T-cell (primary cell): Measurements from ENCODE around the gene NCOA5. TPM values are rescaled to one million over a fixed set of nuclear protein-coding genes. Genes with fewer than 3 reads are reported as not detected.

ENCODE experiments used
- ATAC-seq, 4 experiments: fragments of 200-7000 bp in 3 of 4; fragments of 150-1000 bp in 1 of 4; cut with Tn5 transposase; replicated peaks in 1 of 4; 1 replicate in 3 of 4; 2 replicates in 1 of 4; pipeline ENCODE4 v1.10.0; 2021; ENCODE audit warnings: moderate library complexity in 3 of 4, mild to moderate bottlenecking in 2 of 4, moderate number of reproducible peaks in 1 of 4
- CTCF ChIA-PET, 2 donors: fragments of 300-600 bp; sonication (Branson Sonifier 250); formaldehyde crosslinking; loops; one replicate each; lab custom pipeline; 2022; ENCODE audit warnings: antibody characterized with exemption in 2 of 2; lab: Charles Lee
- POLR2A ChIA-PET, 2 donors: fragments of 300-600 bp; sonication (Branson Sonifier 250); formaldehyde crosslinking; loops; one replicate each; lab custom pipeline; 2022; ENCODE audit warnings: antibody characterized with exemption in 2 of 2; lab: Charles Lee
- DNase-seq, 35 experiments: peaks; one replicate each; pipeline versions ENCODE4 v3.0.0 to v3.0.0-alpha.2; 2013 to 2023
- H3K27ac ChIP-seq: one replicate; pipeline ENCODE4 v1.5.1; 2013; ENCODE audit warnings: low read length
- H3K27me3 ChIP-seq, 2 experiments: replicated peaks in 1 of 2; 1 replicate in 1 of 2; 2 replicates in 1 of 2; pipeline versions ENCODE4 v1.6.1 to v1.7.0; 2013; ENCODE audit warnings: low read length in 1 of 2, mixed read lengths in 1 of 2; ENCODE audit not compliant: control insufficient read depth in 2 of 2, insufficient read depth in 2 of 2; ENCODE audit errors: extremely low read depth in 1 of 2
- H3K36me3 ChIP-seq, 2 donors: 1 replicate in 1 of 2; 2 replicates in 1 of 2; pipeline versions ENCODE4 v1.6.1 to v1.7.0; 2013; ENCODE audit warnings: low read length in 1 of 2; ENCODE audit not compliant: control insufficient read depth in 2 of 2, insufficient read depth in 1 of 2; ENCODE audit errors: extremely low read depth in 1 of 2
- H3K4me1 ChIP-seq, 2 experiments: 1 replicate in 1 of 2; 2 replicates in 1 of 2; pipeline versions ENCODE4 v1.6.1 to v1.7.0; 2013; ENCODE audit warnings: low read length in 2 of 2, mixed read lengths in 1 of 2; ENCODE audit not compliant: insufficient read depth in 2 of 2, control insufficient read depth in 1 of 2; ENCODE audit errors: extremely low read depth in 1 of 2
- H3K4me3 ChIP-seq, 2 donors: 1 replicate in 1 of 2; 2 replicates in 1 of 2; pipeline versions ENCODE4 v1.5.1 to v1.7.0; 2013; ENCODE audit warnings: mild to moderate bottlenecking in 2 of 2, low read length in 1 of 2, moderate library complexity in 1 of 2; ENCODE audit not compliant: control insufficient read depth in 1 of 2; ENCODE audit errors: extremely low read depth in 1 of 2
- H3K9me3 ChIP-seq: 2 replicates; pipeline ENCODE4 v1.7.0; 2013
- H3K27ac Mint-ChIP-seq, 2 donors: one replicate each; pipeline ENCODE4 v1.8.0; 2020 to 2021; ENCODE audit warnings: mild to moderate bottlenecking in 2 of 2, mixed read lengths in 2 of 2
- H3K27me3 Mint-ChIP-seq, 2 donors: one replicate each; pipeline ENCODE4 v1.8.0; 2021 to 2022; ENCODE audit warnings: mixed read lengths in 2 of 2
- H3K36me3 Mint-ChIP-seq: one replicate; pipeline ENCODE4 v1.8.0; 2021; ENCODE audit warnings: mixed read lengths
- H3K4me1 Mint-ChIP-seq, 3 donors: one replicate each; pipeline ENCODE4 v1.8.0; 2020 to 2022; ENCODE audit warnings: mixed read lengths in 3 of 3, mild to moderate bottlenecking in 1 of 3
- H3K4me3 Mint-ChIP-seq, 3 donors: one replicate each; pipeline ENCODE4 v1.8.0; 2020 to 2022; ENCODE audit warnings: mild to moderate bottlenecking in 3 of 3, mixed read lengths in 3 of 3, moderate library complexity in 3 of 3
- H3K9me3 Mint-ChIP-seq, 3 donors: one replicate each; pipeline ENCODE4 v1.8.0; 2020 to 2022; ENCODE audit warnings: mixed read lengths in 3 of 3
- WGBS: methylation state at CpG from one replicate; pipeline ENCODE4 v1.1.5; 2013; ENCODE audit warnings: missing lambda C conversion rate; ENCODE audit not compliant: insufficient coverage; 5-methylcytosine and 5-hydroxymethylcytosine counted together
- total RNA-seq, 35 experiments: library from RNA in 6 of 35; stranded (reverse) in 6 of 35; fragments of 120-200 nt in 1 of 35; gene quantifications; one replicate each; pipeline versions ENCODE4 v1.2.1 to v1.2.4 and lab custom pipeline; 2013 to 2026

The NCOA5 gene
- total RNA-seq, 5 donors from 2014 or later (not counting 1 experiment from before 2014, with no cell fraction given) = 21.0 to 43.1 (median 39.7) TPM

DNA sequence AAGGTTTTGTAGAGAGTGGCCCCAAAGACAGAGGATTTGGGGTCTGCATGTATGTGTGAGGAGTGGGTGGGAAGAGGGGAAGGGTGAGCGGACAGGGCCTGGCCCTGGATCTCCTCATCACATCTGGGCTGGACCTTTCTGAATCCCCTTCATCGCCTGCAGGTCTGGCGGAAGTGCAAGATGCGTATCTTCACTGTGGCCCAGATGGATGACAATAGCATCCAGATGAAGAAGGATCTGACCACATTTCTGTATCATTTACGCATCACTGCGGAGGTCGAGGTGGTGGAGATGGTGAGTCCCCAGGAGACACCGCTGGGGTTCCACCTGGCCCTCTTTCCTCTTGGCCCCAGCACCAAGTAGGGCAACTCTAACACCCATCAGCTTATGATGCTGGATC is 36.3 kb downstream of the NCOA5 start:
- H3K27me3 ChIP-seq = peaks cover 0 to 38% of the 10 kb centered on the region in 2 experiments
- Mint-ChIP-seq H3K27me3 (peaks cover 17 to 19% of the 10 kb centered on the region in 2 donors), H3K36me3 (no peaks in the 10 kb centered on the region), H3K27ac (no peak overlapping the region), H3K4me3 (no peak overlapping the region), H3K4me1 (peaks cover 4 to 5% (median 5%) of the 10 kb centered on the region in 3 donors), H3K9me3 (no peaks in the 10 kb centered on the region)
- ChIA-PET POLR2A (interaction anchor here in 1 of 2 donors (0.6 kb wide), 1 partner anchor 17 kb away, joined by 3 read pairs; no protein-coding TSS in a partner anchor), CTCF (no interaction called here)
- 95% methylated on average over 3 of the region's 8 CpGs for WGBS
- no peaks in the 10 kb centered on the region for H3K36me3 ChIP-seq
- H3K4me1 ChIP-seq = peaks cover 0 to 12% of the 10 kb centered on the region in 2 experiments
- no peak for ATAC-seq
- no peak for DNase-seq
- H3K4me3 ChIP-seq = no peak overlapping the region
- no peaks in the 10 kb centered on the region for H3K9me3 ChIP-seq
- H3K27ac ChIP-seq = no peak overlapping the region

- no peaks in the 10 kb centered on the region for H3K36me3 ChIP-seq
- no peak overlapping the region for H3K4me3 ChIP-seq
- H3K9me3 Mint-ChIP-seq = no peaks in the 10 kb centered on the region
- H3K36me3 Mint-ChIP-seq = no peaks in the 10 kb centered on the region
- no peaks in the 10 kb centered on the region for H3K4me1 ChIP-seq
- H3K9me3 ChIP-seq = no peaks in the 10 kb centered on the region
- 64% methylated on average over 15 of the region's 19 CpGs for WGBS
- no peak overlapping the region for H3K27ac Mint-ChIP-seq
- DNase-seq (no peak), ATAC-seq (no peak)
- ChIA-PET POLR2A (no interaction called here), CTCF (no interaction called here)
- no peak overlapping the region for H3K27ac ChIP-seq
- H3K27me3 ChIP-seq = peaks cover 0 to 37% of the 10 kb centered on the region in 2 experiments
- H3K27me3 Mint-ChIP-seq = peaks cover 24 to 25% of the 10 kb centered on the region in 2 donors
- no peaks in the 10 kb centered on the region for H3K4me1 Mint-ChIP-seq
- H3K4me3 Mint-ChIP-seq = no peak overlapping the region
These were observed 38.0 kb downstream of the NCOA5 start for GRCh38 chr20:46051556-46052308.

GRCh38 chr20:46050885-46051284 is 38.9 kb downstream of the NCOA5 start:
- peaks cover 0 to 36% of the 10 kb centered on the region in 2 experiments for H3K27me3 ChIP-seq
- ChIA-PET CTCF (no interaction called here), POLR2A (no interaction called here)
- H3K9me3 ChIP-seq = no peaks in the 10 kb centered on the region
- no peaks in the 10 kb centered on the region for H3K9me3 Mint-ChIP-seq
- H3K36me3 ChIP-seq = no peaks in the 10 kb centered on the region
- H3K4me3 ChIP-seq = no peak overlapping the region
- no peak overlapping the region for H3K4me3 Mint-ChIP-seq
- ATAC-seq (no peak), DNase-seq (no peak)
- H3K36me3 Mint-ChIP-seq = no peaks in the 10 kb centered on the region
- no peak overlapping the region for H3K27ac ChIP-seq
- H3K4me1 ChIP-seq = no peaks in the 10 kb centered on the region
- peaks cover 31 to 33% of the 10 kb centered on the region in 2 donors for H3K27me3 Mint-ChIP-seq
- no peaks in the 10 kb centered on the region for H3K4me1 Mint-ChIP-seq
- H3K27ac Mint-ChIP-seq = no peak overlapping the region

- Histone ChIP-seq H3K27me3 (peaks cover 0 to 38% of the 10 kb centered on the region in 2 experiments), H3K4me1 (no peaks in the 10 kb centered on the region), H3K27ac (no peak overlapping the region), H3K9me3 (no peaks in the 10 kb centered on the region), H3K36me3 (no peaks in the 10 kb centered on the region), H3K4me3 (no peak overlapping the region)
- H3K27me3 Mint-ChIP-seq = peaks cover 34 to 35% of the 10 kb centered on the region in 2 donors
- H3K4me3 Mint-ChIP-seq = no peak overlapping the region
- ATAC-seq (no peak), DNase-seq (no peak)
- ChIA-PET POLR2A (interaction anchor here in 1 of 2 donors (0.7 kb wide), 1 partner anchor 11 kb away, joined by 5 read pairs; no protein-coding TSS in a partner anchor), CTCF (no interaction called here)
- no peaks in the 10 kb centered on the region for H3K9me3 Mint-ChIP-seq
- H3K4me1 Mint-ChIP-seq = no peaks in the 10 kb centered on the region
- H3K36me3 Mint-ChIP-seq = no peaks in the 10 kb centered on the region
- WGBS = 63% methylated on average over 8 of the region's 10 CpGs
- H3K27ac Mint-ChIP-seq = no peak overlapping the region
These were observed 39.3 kb downstream of the NCOA5 start for GRCh38 chr20:46050444-46050843.

GRCh38 chr20:46049815-46050214 is 39.9 kb downstream of the NCOA5 start:
- DNase-seq (no peak), ATAC-seq (no peak)
- H3K4me3 ChIP-seq = no peak overlapping the region
- Mint-ChIP-seq H3K4me1 (no peaks in the 10 kb centered on the region), H3K36me3 (no peaks in the 10 kb centered on the region), H3K9me3 (no peaks in the 10 kb centered on the region), H3K27ac (no peak overlapping the region), H3K4me3 (no peak overlapping the region), H3K27me3 (peaks cover 29 to 38% of the 10 kb centered on the region in 2 donors)
- H3K27ac ChIP-seq = no peak overlapping the region
- H3K36me3 ChIP-seq = no peaks in the 10 kb centered on the region
- peaks cover 0 to 44% of the 10 kb centered on the region in 2 experiments for H3K27me3 ChIP-seq
- no peaks in the 10 kb centered on the region for H3K4me1 ChIP-seq
- ChIA-PET CTCF (no interaction called here), POLR2A (interaction anchor here in 1 of 2 donors (0.7 kb wide), 1 partner anchor 10 kb away, joined by 5 read pairs; no protein-coding TSS in a partner anchor)
- H3K9me3 ChIP-seq = no peaks in the 10 kb centered on the region

GRCh38 chr20:46049190-46049589 is 40.6 kb downstream of the NCOA5 start:
- H3K36me3 ChIP-seq = no peaks in the 10 kb centered on the region
- no peak overlapping the region for H3K4me3 ChIP-seq
- H3K9me3 ChIP-seq = no peaks in the 10 kb centered on the region
- no peak for DNase-seq
- no peak overlapping the region for H3K27ac Mint-ChIP-seq
- peaks cover 32 to 42% of the 10 kb centered on the region in 2 donors for H3K27me3 Mint-ChIP-seq
- no peaks in the 10 kb centered on the region for H3K36me3 Mint-ChIP-seq
- ChIA-PET CTCF (no interaction called here), POLR2A (no interaction called here)
- 93% methylated on average over 4 of the region's 4 CpGs for WGBS
- no peak for ATAC-seq
- H3K9me3 Mint-ChIP-seq = no peaks in the 10 kb centered on the region
- H3K4me1 Mint-ChIP-seq = no peaks in the 10 kb centered on the region
- H3K27me3 ChIP-seq = peaks cover 0 to 50% of the 10 kb centered on the region in 2 experiments
- no peak overlapping the region for H3K4me3 Mint-ChIP-seq
- H3K27ac ChIP-seq = no peak overlapping the region
- H3K4me1 ChIP-seq = no peaks in the 10 kb centered on the region
